GM12878 (cell line): Measurements from ENCODE around the gene NKD2. TPM values are rescaled to one million over a fixed set of nuclear protein-coding genes. Genes with fewer than 3 reads are reported as not detected.

Experiments
- ATAC-seq: fragments of 200-7000 bp; cut with Tn5 transposase; 3 replicates; pipeline ENCODE4 v1.9.1; 2020; ENCODE audit warnings: mild to moderate bottlenecking, moderate library complexity
- BruUV-seq: library from RNA; stranded (reverse); fragments of 400-500 nt; replicated peaks from 2 replicates; lab custom pipeline; 2021; lab: Mats Ljungman, UMichigan
- CTCF ChIA-PET: fragments of 300-600 bp; sonication (Branson Sonifier 250); formaldehyde crosslinking; extraction: SDS; loops from one replicate; lab custom pipeline; 2021; ENCODE audit warnings: inconsistent platforms; lab: Yijun Ruan, JAX
- POLR2A ChIA-PET: fragments of 350-600 bp; formaldehyde crosslinking; extraction: SDS; loops from one replicate; lab custom pipeline; 2021; ENCODE audit warnings: inconsistent platforms; lab: Charles Lee
- RAD21 ChIA-PET: fragments of 300-600 bp; sonication (Branson Sonifier 250); formaldehyde crosslinking; loops from one replicate; lab custom pipeline; 2023; ENCODE audit warnings: antibody characterized with exemption; ENCODE audit not compliant: unreplicated experiment; lab: Charles Lee
- SMC1A ChIA-PET: fragments of 300-600 bp; sonication (Branson Sonifier 250); formaldehyde crosslinking; loops from one replicate; lab custom pipeline; 2023; ENCODE audit not compliant: unreplicated experiment, uncharacterized antibody; lab: Charles Lee
- DNase-seq: peaks from one replicate; pipeline ENCODE4 v3.0.0-alpha.2; 2011; ENCODE audit warnings: low read depth, low spot score
- FAIRE-seq: peaks from 3 replicates; lab custom pipeline; 2011; peaks lifted over from hg19 to GRCh38; lab: Jason Lieb, UNC
- H2AFZ ChIP-seq: 2 replicates; pipeline ENCODE4 v1.6.0; 2011; ENCODE audit warnings: low read depth, low read length, control low read depth; ENCODE audit not compliant: control insufficient read depth
- H3K27ac ChIP-seq: 2 replicates; pipeline ENCODE4 v1.5.1; 2011; ENCODE audit warnings: control low read depth; ENCODE audit not compliant: control insufficient read depth, insufficient read depth
- H3K27me3 ChIP-seq, 2 experiments: replicated peaks in 1 of 2; 2 replicates each; pipeline versions ENCODE4 v1.6.0 to v1.6.1; 2011; ENCODE audit warnings: low read length in 1 of 2; ENCODE audit not compliant: control insufficient read depth in 2 of 2, insufficient read depth in 2 of 2
- H3K36me3 ChIP-seq, 2 experiments: 2 replicates each; pipeline ENCODE4 v1.5.1; 2011; ENCODE audit warnings: low read length in 1 of 2; ENCODE audit not compliant: control insufficient read depth in 2 of 2, insufficient read depth in 2 of 2
- H3K4me1 ChIP-seq: 2 replicates; pipeline ENCODE4 v1.6.1; 2011; ENCODE audit warnings: mild to moderate bottlenecking, low read length, moderate library complexity, mixed read lengths; ENCODE audit not compliant: control insufficient read depth, insufficient read depth
- H3K4me2 ChIP-seq: 2 replicates; pipeline ENCODE4 v1.6.0; 2011; ENCODE audit warnings: control low read depth; ENCODE audit not compliant: control insufficient read depth, insufficient read depth
- H3K4me3 ChIP-seq: fragments of 200-600 bp; sonication (generic); 2 replicates; pipeline ENCODE4 v1.5.1; 2016
- H3K79me2 ChIP-seq: 2 replicates; pipeline ENCODE4 v1.6.0; 2011; ENCODE audit warnings: low read length; ENCODE audit not compliant: control insufficient read depth, insufficient read depth
- H3K9ac ChIP-seq: 2 replicates; pipeline ENCODE4 v1.8.0; 2011; ENCODE audit warnings: low read length, control low read depth, mixed read lengths; ENCODE audit not compliant: control insufficient read depth, insufficient read depth
- H3K9me3 ChIP-seq: replicated peaks from 3 replicates; pipeline ENCODE4 v1.5.1; 2011; ENCODE audit warnings: mild to moderate bottlenecking, low read length; ENCODE audit not compliant: control insufficient read depth, insufficient read depth
- H4K20me1 ChIP-seq: 2 replicates; pipeline ENCODE4 v1.6.0; 2011; ENCODE audit not compliant: control insufficient read depth, insufficient read depth
- CUX1 ChIP-seq: IDR thresholded peaks from 2 replicates; pipeline ENCODE4 v1.6.1; 2012; ENCODE audit warnings: improper control_type of control experiment, low read depth, low read length; ENCODE audit not compliant: insufficient replicate concordance
- KLF5 ChIP-seq: fragments of 450-650 bp; IDR thresholded peaks from 2 replicates; pipeline ENCODE4 v1.6.1; 2014; ENCODE audit warnings: mild to moderate bottlenecking; ENCODE audit not compliant: partially characterized antibody
- MEF2A ChIP-seq: IDR thresholded peaks from 2 replicates; pipeline ENCODE4 v1.6.1; 2011; ENCODE audit warnings: low read depth, mild to moderate bottlenecking, low read length, moderate library complexity; ENCODE audit not compliant: insufficient read depth
- MTA2 ChIP-seq: fragments of 450-650 bp; IDR thresholded peaks from 2 replicates; pipeline ENCODE4 v1.6.1; 2016; ENCODE audit warnings: low read depth, mild to moderate bottlenecking, moderate library complexity
- PAX5 ChIP-seq: IDR thresholded peaks from 2 replicates; pipeline ENCODE4 v1.6.1; 2011; ENCODE audit warnings: low read depth, low read length, borderline replicate concordance
- POLR2A ChIP-seq: IDR thresholded peaks from 2 replicates; pipeline ENCODE4 v1.6.1; 2011; ENCODE audit warnings: low read depth, mild to moderate bottlenecking, low read length
- RAD51 ChIP-seq: fragments of 450-650 bp; IDR thresholded peaks from 2 replicates; pipeline ENCODE4 v1.6.1; 2016; ENCODE audit warnings: moderate library complexity, mild to moderate bottlenecking, inconsistent platforms
- SMARCA5 ChIP-seq: fragments of 450-650 bp; IDR thresholded peaks from 2 replicates; pipeline ENCODE4 v1.6.1; 2017; ENCODE audit warnings: mild to moderate bottlenecking
- STAT3 ChIP-seq: IDR thresholded peaks from 2 replicates; pipeline ENCODE4 v1.6.1; 2011; ENCODE audit warnings: low read depth, low read length, improper control_type of control experiment
- SUZ12 ChIP-seq: fragments of 200-600 bp; sonication (generic); IDR thresholded peaks from one replicate; pipeline ENCODE4 v1.6.1; 2018; ENCODE audit warnings: antibody characterized with exemption, mild to moderate bottlenecking; ENCODE audit not compliant: unreplicated experiment
- WGBS: methylation state at CpG from one replicate; pipeline ENCODE4 v1.1.6; 2016; ENCODE audit warnings: low lambda C conversion rate; ENCODE audit not compliant: insufficient replicate concordance, insufficient coverage; ENCODE audit errors: missing lambda C conversion rate; 5-methylcytosine and 5-hydroxymethylcytosine counted together
- in situ Hi-C: fragments of 300-500 bp; cut with MboI; formaldehyde crosslinking; loops from 9 replicates; pipeline ENCODE4 v1.14.3; 2018; ENCODE audit warnings: mixed read lengths
- intact Hi-C: fragments of 100-400 bp; cut with micrococcal nuclease; formaldehyde crosslinking; loops from one replicate; pipeline ENCODE4 v1.14.2; 2022; ENCODE audit not compliant: unreplicated experiment
- polyA plus RNA-seq, 11 experiments: library from polyadenylated mRNA; depleted of rRNA in 4 of 11; unstranded in 6 of 11; stranded (reverse) in 5 of 11; fragments of >200 nt; fragmentation: Nextera tagmentation in 4 of 11; fragmentation: Illumina TruSeq in 1 of 11; extraction: Ambion mirVana in 4 of 11; extraction: Trizol in 1 of 11; gene quantifications; 1 replicate in 1 of 11; 2 replicates in 10 of 11; pipeline versions ENCODE4 v1.2.1 to v1.2.3, GENCODE V29; 2011 to 2016; ENCODE audit warnings: inconsistent platforms in 2 of 11, missing spikeins in 2 of 11, low read depth in 1 of 11
- total RNA-seq, 4 experiments: library from RNA; depleted of rRNA in 3 of 4; stranded (reverse); fragments of >200 nt in 3 of 4; fragmentation: Illumina TruSeq in 1 of 4; extraction: Trizol in 1 of 4; gene quantifications; 2 replicates each; pipeline versions ENCODE4 v1.2.1 to v1.2.3, GENCODE V29; 2013 to 2021
- TF ChIP-seq, protein P1 (sequence below): IDR thresholded peaks from 2 replicates; pipeline ENCODE4 v1.6.1; 2011; ENCODE audit warnings: mild to moderate bottlenecking, low read depth, low read length, moderate library complexity; ENCODE audit not compliant: insufficient replicate concordance

NKD2 gene
- total and polyA plus RNA-seq, 10 of the 15 experiments (the other 5 are each of a cell fraction or from before 2014, with no cell fraction given): 0.20 to 0.83 (median 0.26) TPM; not detected in 7

- TF ChIP-seq CUX1 (no peak), POLR2A (no peak), STAT3 (no peak), KLF5 (no peak)
- TF ChIP-seq, protein P1, sequence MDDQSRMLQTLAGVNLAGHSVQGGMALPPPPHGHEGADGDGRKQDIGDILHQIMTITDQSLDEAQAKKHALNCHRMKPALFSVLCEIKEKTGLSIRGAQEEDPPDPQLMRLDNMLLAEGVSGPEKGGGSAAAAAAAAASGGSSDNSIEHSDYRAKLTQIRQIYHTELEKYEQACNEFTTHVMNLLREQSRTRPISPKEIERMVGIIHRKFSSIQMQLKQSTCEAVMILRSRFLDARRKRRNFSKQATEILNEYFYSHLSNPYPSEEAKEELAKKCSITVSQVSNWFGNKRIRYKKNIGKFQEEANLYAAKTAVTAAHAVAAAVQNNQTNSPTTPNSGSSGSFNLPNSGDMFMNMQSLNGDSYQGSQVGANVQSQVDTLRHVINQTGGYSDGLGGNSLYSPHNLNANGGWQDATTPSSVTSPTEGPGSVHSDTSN: no peak
These were observed 69.6 kb downstream of the NKD2 start (continued) for GRCh38 chr5:1078206-1078605.

DNA sequence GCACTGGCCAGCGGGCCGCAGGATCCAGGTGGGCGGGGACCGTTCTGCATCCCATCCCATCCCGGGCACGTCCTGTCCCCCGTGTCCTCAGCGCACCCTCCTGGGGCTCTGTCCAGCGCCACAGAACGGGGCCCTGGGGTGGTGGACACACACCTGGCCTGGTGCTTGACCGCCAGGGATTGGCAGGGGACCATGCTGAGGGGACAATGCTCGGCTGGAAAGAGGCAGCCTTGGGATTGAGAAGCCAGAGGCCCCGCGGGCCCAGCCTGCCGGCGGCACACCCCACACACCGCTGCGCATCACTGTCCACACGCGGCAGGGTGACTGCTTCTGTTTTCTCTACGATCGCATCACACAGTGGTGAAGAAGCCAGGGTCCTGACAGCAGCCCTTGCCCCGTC is 70.2 kb downstream of the NKD2 start:
- TF ChIP-seq MEF2A (no peak), SUZ12 (no peak), PAX5 (no peak), MTA2 (no peak), SMARCA5 (no peak), RAD51 (no peak)
- ChIA-PET SMC1A (no interaction called here), CTCF (no interaction called here), RAD21 (no interaction called here), POLR2A (no interaction called here)
- no TSS peak for BruUV-seq
- FAIRE-seq (no peak), DNase-seq (no peak), ATAC-seq (no peak)
- Histone ChIP-seq H2AFZ (no peak overlapping the region), H3K79me2 (no peaks in the 10 kb centered on the region), H3K4me3 (no peak overlapping the region), H3K4me1 (no peaks in the 10 kb centered on the region), H3K27me3 (no peaks in the 10 kb centered on the region), H3K36me3 (no peaks in the 10 kb centered on the region), H3K9me3 (peaks cover 3% of the 10 kb centered on the region; the same call in 2 of the 3 replicates), H3K4me2 (no peak overlapping the region), H3K27ac (no peak overlapping the region), H3K9ac (no peak overlapping the region), H4K20me1 (no peaks in the 10 kb centered on the region)
- WGBS: 76% methylated on average over 18 of the region's 23 CpGs
- in situ Hi-C loops (no loop called here), intact Hi-C loops (no loop called here)
